Nephron (organoid): ENCODE measurements around the gene IQCK.

Experiments
- H3K27ac Mint-ChIP-seq, 3 experiments: 2 replicates each; pipeline ENCODE4 v1.8.0; 2020; ENCODE audit warnings: mixed read lengths in 3 of 3, mild to moderate bottlenecking in 2 of 3, moderate library complexity in 1 of 3
- H3K27me3 Mint-ChIP-seq: 2 replicates; pipeline ENCODE4 v1.8.0; 2021; ENCODE audit warnings: low read depth, mild to moderate bottlenecking, moderate library complexity, mixed read lengths
- H3K36me3 Mint-ChIP-seq: 2 replicates; pipeline ENCODE4 v1.8.0; 2020; ENCODE audit warnings: low read depth, mixed read lengths
- H3K4me1 Mint-ChIP-seq: 2 replicates; pipeline ENCODE4 v1.8.0; 2020; ENCODE audit warnings: mixed read lengths
- H3K4me3 Mint-ChIP-seq, 3 experiments: 2 replicates each; pipeline ENCODE4 v1.8.0; 2020; ENCODE audit warnings: mild to moderate bottlenecking in 3 of 3, mixed read lengths in 3 of 3, moderate library complexity in 2 of 3
- H3K9me3 Mint-ChIP-seq: 2 replicates; pipeline ENCODE4 v1.8.0; 2020; ENCODE audit warnings: mixed read lengths
- CTCF ChIP-seq, 3 experiments: fragments of 200-600 bp; sonication (generic); IDR thresholded peaks; one replicate each; pipeline ENCODE4 v1.5.0; 2021; ENCODE audit warnings: antibody characterized with exemption in 3 of 3; ENCODE audit not compliant: unreplicated experiment in 3 of 3

Gene IQCK

DNA sequence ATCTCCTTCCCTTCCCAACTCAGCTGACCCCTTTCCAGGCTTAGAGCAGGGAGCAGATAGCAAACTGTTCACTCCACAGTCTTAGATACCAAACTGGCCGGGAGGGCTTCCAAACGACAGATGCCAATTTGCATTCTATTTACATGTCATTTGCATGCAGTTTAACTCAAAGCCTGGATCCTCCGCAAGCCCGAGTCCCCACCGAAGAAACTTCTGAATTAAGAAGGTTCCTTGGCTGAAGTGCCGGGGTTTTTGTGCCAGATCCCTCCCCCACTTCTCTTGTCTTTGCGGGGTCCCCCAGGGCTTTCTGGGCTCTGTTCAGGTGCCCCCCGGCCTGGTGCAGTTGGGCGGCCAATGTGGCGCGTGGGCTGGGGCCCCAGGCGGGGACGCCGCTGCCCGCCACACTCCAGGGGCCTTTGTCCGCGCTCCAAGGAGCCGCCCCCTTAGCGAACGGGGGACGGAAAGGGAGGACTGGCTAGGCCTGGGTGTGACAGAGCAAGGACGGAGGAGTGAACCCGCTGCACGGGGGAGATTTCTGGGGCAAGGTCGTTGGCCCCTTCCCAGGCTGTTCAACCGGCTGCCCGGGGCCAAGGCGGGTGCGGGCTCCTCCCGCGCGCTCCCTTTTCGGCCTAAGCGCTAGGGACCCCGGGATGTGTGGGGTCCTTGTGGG, 165.4 kb downstream of the IQCK start:
- Mint-ChIP-seq H3K4me3 (peak overlapping the region; percentile 91 to 95 (median 94)), H3K4me1 (peaks cover 29% of the 10 kb centered on the region), H3K36me3 (peaks cover 4% of the 10 kb centered on the region), H3K27me3 (peaks cover 9% of the 10 kb centered on the region), H3K27ac (peak overlapping the region; percentile 76 to 92 (median 78)), H3K9me3 (no peaks in the 10 kb centered on the region)
- TF ChIP-seq CTCF (IDR thresholded peaks at IDR 0.05; ENCODE audit: unreplicated experiment in 3 of 3) = no peak

DNA sequence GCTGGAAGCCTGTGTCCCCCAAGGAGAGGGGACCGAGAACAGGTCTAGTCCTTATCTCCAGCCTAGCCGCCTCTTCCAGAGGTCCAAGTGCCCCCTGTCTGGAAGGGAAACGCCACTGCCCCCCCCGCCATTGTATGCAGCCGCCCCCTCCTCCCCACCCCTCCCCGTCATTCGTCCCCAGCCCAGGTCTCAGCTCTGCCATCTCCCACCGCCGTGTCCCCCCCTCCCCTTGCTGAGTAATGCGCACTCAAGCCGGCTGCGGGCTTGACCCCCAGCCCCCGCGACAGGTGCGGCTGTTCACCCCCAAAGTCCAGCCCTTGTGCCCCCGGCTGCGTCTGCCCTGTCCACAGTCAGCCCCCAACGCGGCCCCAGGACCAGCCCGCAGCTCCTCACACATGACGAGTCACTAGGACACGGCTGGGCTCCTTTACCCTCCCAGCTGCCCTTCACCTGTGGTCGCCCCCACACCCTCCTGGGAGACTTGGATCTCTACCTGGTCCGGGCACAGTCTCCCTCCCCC, 166.0 kb downstream of the IQCK start:
- no peak for TF ChIP-seq CTCF (IDR thresholded peaks at IDR 0.05; ENCODE audit: unreplicated experiment in 3 of 3)
- Mint-ChIP-seq H3K4me1 (peaks cover 29% of the 10 kb centered on the region), H3K9me3 (no peaks in the 10 kb centered on the region), H3K27ac (peak overlapping the region in 1 of 3 experiments; percentile 76), H3K27me3 (peaks cover 9% of the 10 kb centered on the region), H3K4me3 (peak overlapping the region; percentile 91 to 95 (median 94)), H3K36me3 (peaks cover 4% of the 10 kb centered on the region)

DNA sequence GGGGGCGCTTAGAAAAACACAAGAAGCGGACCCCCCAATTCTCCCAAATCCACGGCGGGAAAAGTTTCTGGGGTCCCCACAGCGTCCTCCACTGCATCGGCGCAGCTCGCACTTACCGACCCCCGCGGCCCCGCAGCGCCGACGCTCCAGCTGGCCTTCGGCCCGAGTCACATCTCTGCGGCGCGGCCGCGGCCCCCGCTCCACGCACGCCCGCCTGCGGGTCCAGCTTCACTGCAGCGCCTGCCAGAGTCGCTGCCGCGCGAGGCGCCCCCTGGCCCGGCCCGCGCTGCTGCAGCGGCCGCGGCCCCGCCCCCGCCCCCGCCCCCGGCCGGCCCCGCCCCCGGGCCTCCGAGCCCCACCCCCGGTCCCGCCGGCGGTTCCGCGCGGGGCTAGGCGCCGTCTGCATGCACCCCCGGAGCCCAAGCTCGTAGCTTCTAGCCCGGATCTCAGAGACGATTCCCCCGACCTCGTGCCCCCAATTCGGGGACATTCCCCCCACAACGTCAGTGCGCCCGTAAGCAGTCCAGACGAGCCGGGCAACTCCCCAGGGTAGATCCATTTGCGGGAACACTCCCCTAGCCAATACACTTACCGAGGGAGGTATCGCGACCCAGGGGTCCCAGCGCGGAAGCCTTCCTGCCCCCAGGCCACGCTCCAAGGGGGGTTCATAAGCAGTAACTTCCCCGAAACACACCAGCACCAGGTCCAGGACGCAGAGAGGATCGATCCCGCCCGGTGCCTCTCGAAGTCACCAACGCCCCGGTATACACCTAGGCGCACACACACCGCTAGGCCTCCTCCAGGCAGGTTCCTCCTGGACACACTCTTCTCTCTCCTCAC, 166.8 kb downstream of the IQCK start, which contains the start of gene GPRC5B:
Gene GPRC5B, minus strand, starts transcription at position 238 of the 840 bp plus-strand sequence. CDS start 12,003 bp downstream, outside the sequence.
- peak within 1 kb of the TSS in 2 of 3 experiments; percentile 55 to 92 for H3K27ac Mint-ChIP-seq
- no peak for TF ChIP-seq CTCF (IDR thresholded peaks at IDR 0.05; ENCODE audit: unreplicated experiment in 3 of 3)
- H3K27me3 Mint-ChIP-seq = peaks cover 9% of the 10 kb centered on the region
- H3K4me1 Mint-ChIP-seq = peaks cover 22% of the 10 kb centered on the region
- H3K9me3 Mint-ChIP-seq = no peaks in the 10 kb centered on the region
- peak within 1 kb of the TSS; percentile 91 to 95 (median 94) for H3K4me3 Mint-ChIP-seq
- H3K36me3 Mint-ChIP-seq = peaks cover 4% of the 10 kb centered on the region

DNA sequence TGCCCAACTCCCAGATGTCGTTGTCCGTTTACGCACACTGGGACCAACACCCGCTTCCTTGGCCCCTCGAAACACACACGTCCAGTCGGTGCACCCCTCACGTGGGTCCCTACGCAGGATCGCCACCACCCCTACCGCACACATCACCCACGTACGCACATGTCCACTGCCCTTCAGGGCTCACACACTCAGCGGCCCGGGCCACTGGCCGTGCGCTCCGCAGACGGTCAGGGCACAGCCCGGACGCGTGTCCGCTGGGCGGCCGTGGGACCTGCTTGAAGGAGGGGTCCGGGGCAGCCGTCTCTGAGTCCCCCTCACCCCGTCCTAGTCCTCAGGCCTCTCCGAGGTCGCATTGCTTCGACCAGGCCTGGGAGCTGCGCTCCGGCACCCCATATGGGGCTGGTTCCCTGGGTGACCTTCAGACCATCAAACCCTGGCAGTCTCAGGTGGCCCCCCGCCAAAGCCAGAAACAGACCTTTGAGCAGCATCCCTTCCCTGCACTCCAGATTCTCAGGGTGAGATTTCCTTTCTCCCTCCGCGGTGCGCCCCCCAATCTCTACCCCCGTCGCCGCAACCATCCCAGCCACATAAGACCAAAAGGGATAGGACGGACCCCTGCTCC, 167.5 kb downstream of the IQCK start:
- peaks cover 22% of the 10 kb centered on the region for H3K4me1 Mint-ChIP-seq

More for the DNA sequence above, 167.5 kb downstream of the IQCK start:
- Mint-ChIP-seq H3K4me3 (peak overlapping the region; percentile 82 to 94 (median 91)), H3K27me3 (peaks cover 9% of the 10 kb centered on the region), H3K27ac (peak overlapping the region; percentile 3 to 78 (median 39)), H3K9me3 (no peaks in the 10 kb centered on the region), H3K36me3 (peaks cover 4% of the 10 kb centered on the region)
- no peak for TF ChIP-seq CTCF (IDR thresholded peaks at IDR 0.05; ENCODE audit: unreplicated experiment in 3 of 3)
